ENCODE measurements around the gene EFCAB9. TPM values are rescaled to one million over a fixed set of nuclear protein-coding genes. Genes with fewer than 3 reads are reported as not detected.

EFCAB9 gene
- total RNA-seq, 3 donors from 2014 or later = not detected

- no peaks in the 10 kb centered on the region for H3K36me3 ChIP-seq (ENCODE audit: low read depth)
- H3K4me1 ChIP-seq (ENCODE audit: low read depth) = peaks cover 32% of the 10 kb centered on the region
- H3K9me3 ChIP-seq = no peaks in the 10 kb centered on the region
- intact Hi-C loops (cut with DNase I, micrococcal nuclease) = no loop called here
- DNase-seq = no peak
- no peak overlapping the region for H3K4me3 ChIP-seq
- no peak for ATAC-seq
- no peak for TF ChIP-seq CTCF (IDR thresholded peaks at IDR 0.05)
These were observed 44.4 kb downstream of the EFCAB9 start for GRCh38 chr5:172238334-172238733.

- Histone ChIP-seq H3K36me3 (ENCODE audit: low read depth) (no peaks in the 10 kb centered on the region), H3K4me1 (ENCODE audit: low read depth) (peaks cover 5% of the 10 kb centered on the region), H3K4me3 (no peak overlapping the region), H3K9me3 (no peaks in the 10 kb centered on the region)
- DNase-seq (no peak), ATAC-seq (no peak)
- no peak for TF ChIP-seq CTCF (IDR thresholded peaks at IDR 0.05)
- intact Hi-C loops (cut with DNase I, micrococcal nuclease) = no loop called here
These were observed 49.3 kb downstream of the EFCAB9 start for GRCh38 chr5:172243302-172243701.

- no peak for DNase-seq
- no peak for TF ChIP-seq CTCF (IDR thresholded peaks at IDR 0.05)
- intact Hi-C loops (cut with DNase I, micrococcal nuclease) = no loop called here
- Histone ChIP-seq H3K9me3 (no peaks in the 10 kb centered on the region), H3K36me3 (ENCODE audit: low read depth) (no peaks in the 10 kb centered on the region), H3K4me1 (ENCODE audit: low read depth) (no peaks in the 10 kb centered on the region), H3K4me3 (no peak overlapping the region)
- ATAC-seq = no peak
These were observed 51.1 kb downstream of the EFCAB9 start for GRCh38 chr5:172245046-172245445.

- no peaks in the 10 kb centered on the region for H3K9me3 ChIP-seq
- ATAC-seq = no peak
- H3K36me3 ChIP-seq (ENCODE audit: low read depth) = no peaks in the 10 kb centered on the region
- intact Hi-C loops (cut with DNase I, micrococcal nuclease) = no loop called here
- no peaks in the 10 kb centered on the region for H3K4me1 ChIP-seq (ENCODE audit: low read depth)
- no peak overlapping the region for H3K4me3 ChIP-seq
- TF ChIP-seq CTCF (IDR thresholded peaks at IDR 0.05) = no peak
- no peak for DNase-seq
These were observed 51.7 kb downstream of the EFCAB9 start for GRCh38 chr5:172245703-172246125.

GRCh38 chr5:172248637-172249036 lies 54.7 kb downstream of the EFCAB9 start:
- intact Hi-C loops (cut with DNase I, micrococcal nuclease) = no loop called here
- Histone ChIP-seq H3K4me1 (ENCODE audit: low read depth) (no peaks in the 10 kb centered on the region), H3K9me3 (peaks cover 22% of the 10 kb centered on the region), H3K36me3 (ENCODE audit: low read depth) (no peaks in the 10 kb centered on the region), H3K4me3 (no peak overlapping the region)
- no peak for DNase-seq
- TF ChIP-seq CTCF (IDR thresholded peaks at IDR 0.05) = no peak
- ATAC-seq = no peak

GRCh38 chr5:172251419-172251818 lies 57.4 kb downstream of the EFCAB9 start:
- intact Hi-C loops (cut with DNase I, micrococcal nuclease) = no loop called here
- no peak for ATAC-seq

More at GRCh38 chr5:172251419-172251818, 57.4 kb downstream of the EFCAB9 start:
- no peak for TF ChIP-seq CTCF (IDR thresholded peaks at IDR 0.05)
- Histone ChIP-seq H3K36me3 (ENCODE audit: low read depth) (no peaks in the 10 kb centered on the region), H3K4me1 (ENCODE audit: low read depth) (no peaks in the 10 kb centered on the region), H3K9me3 (peaks cover 22% of the 10 kb centered on the region), H3K4me3 (no peak overlapping the region)
- no peak for DNase-seq
